ENCODE data around the gene MLIP.

- no peak for TF ChIP-seq CTCF (IDR thresholded peaks at IDR 0.05)
- TF ChIP-seq POLR2A (IDR thresholded peaks at IDR 0.05), result no peak
Measured at GRCh38 chr6:54109586-54109985, 1.7 kb upstream of the MLIP start.
